NT2/D1 (cell line): ENCODE measurements around the gene RANBP17.

Experiments
- SUZ12 ChIP-seq: IDR thresholded peaks from 2 replicates; pipeline ENCODE4 v1.6.1; 2011; ENCODE audit not compliant: insufficient read length, insufficient read depth; ENCODE audit errors: extremely low read depth
- YY1 ChIP-seq: IDR thresholded peaks from 2 replicates; pipeline ENCODE4 v1.6.1; 2011; ENCODE audit not compliant: insufficient read length, insufficient read depth
- ZNF274 ChIP-seq: IDR thresholded peaks from 2 replicates; pipeline ENCODE4 v1.6.1; 2011; ENCODE audit warnings: mild to moderate bottlenecking, low read depth, low read length

DNA sequence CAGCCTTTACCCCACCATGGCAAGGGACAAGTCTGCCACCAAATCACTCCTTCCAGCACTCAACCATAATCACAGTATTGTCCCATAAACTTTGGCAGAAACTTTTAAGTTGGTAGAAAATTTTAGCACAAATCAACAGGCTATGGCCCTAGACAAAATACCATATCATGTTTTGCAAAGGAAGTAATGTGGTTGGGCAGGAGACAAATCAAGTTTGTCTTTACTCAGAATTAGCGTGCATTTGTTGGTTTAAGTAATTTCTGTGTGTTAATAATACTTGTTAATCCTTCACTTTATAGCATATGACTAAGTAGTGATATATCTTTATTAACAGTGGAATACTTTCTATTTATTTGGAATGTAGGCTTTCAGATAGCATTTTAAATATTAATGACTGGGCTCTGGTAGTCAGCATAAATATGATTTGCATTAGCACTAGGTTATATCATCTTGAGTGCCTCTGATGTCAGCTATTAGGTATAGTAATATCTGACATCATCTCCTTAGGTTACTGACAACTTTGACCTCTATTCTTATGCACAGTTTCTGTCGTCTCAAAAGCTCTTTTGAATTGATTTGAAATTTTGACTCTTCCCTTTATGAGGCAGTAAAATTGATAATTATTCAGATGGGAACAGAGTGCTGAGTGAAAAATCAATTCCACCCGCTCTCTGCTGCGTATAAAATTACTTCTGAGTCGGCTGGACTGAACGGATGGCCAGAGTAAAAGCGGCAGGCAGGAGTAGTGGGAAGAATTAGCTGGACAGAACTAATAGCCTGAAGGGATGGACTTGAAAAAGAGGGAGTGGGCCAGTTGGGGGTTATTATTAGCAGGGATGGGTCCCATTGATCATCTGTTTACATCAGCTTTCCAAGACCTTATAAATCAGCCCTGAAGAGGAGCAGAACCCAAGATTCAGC, 407.1 kb downstream of the RANBP17 start:
- TF ChIP-seq ZNF274 (no peak), YY1 (no peak), SUZ12 (no peak)
